ENCODE data around the gene WDR43. TPM values are rescaled to one million over a fixed set of nuclear protein-coding genes. Genes with fewer than 3 reads are reported as not detected.

WDR43 gene
- total RNA-seq = 47.9 TPM

GRCh38 chr2:28894470-28895188 is at the start of gene WDR43:
Gene WDR43 (plus strand): TSS chr2:28894667. CDS start chr2:28894699, 32 bp downstream.
- ATAC-seq (peak; percentile 100), DNase-seq (ENCODE audit: low spot score) (peak; percentile 97)
- intact Hi-C loops (cut with DNase I) = no loop called here

DNA sequence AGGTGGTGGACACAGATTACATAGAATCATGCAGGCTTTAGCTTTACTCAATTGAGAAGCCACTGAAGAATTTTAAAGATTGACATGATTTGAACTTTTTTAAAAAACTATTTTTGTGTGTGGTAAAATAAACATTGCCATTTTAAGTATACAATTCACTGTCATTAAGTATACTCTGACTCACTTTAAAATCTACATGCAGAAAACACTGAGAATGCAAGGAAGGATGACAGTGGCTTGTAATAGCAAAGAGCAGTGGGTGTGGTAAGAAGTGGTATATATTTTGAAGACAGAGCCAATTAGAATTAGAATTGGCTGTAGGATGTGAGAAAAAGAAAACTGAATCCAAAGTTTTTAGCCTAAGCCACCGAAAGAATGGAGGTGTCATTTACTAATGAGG is 39.3 kb upstream of the WDR43 start:
- intact Hi-C loops (cut with DNase I) = no loop called here
- DNase-seq (ENCODE audit: low spot score) (no peak), ATAC-seq (no peak)

- DNase-seq (ENCODE audit: low spot score) = no peak
- intact Hi-C loops (cut with DNase I) = no loop called here
- ATAC-seq = no peak
Observed at GRCh38 chr2:28855977-28856376, 38.5 kb upstream of the WDR43 start.

DNA sequence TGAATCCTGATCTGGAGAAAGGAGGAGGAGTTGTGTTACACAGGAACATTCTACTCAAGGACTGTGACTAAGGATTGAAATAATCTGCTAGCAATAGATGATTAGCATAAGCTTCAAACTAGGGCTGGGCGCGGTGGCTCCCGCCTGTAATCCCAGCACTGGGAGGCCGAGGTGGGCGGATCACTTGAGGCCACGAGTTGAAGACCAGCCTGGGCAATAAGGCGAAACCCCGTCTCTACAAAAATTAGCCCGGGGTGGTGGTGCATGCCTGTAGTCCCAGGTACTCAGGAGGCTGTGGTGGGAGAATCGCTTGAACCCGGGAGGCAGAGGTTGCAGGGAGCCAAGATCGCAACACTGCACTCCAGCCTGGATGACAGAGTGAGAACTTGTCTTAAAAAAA is 25.9 kb upstream of the WDR43 start:
- ATAC-seq (no peak), DNase-seq (ENCODE audit: low spot score) (no peak)
- intact Hi-C loops (cut with DNase I) = no loop called here

GRCh38 chr2:28869494-28870145 is 24.8 kb upstream of the WDR43 start:
- DNase-seq (ENCODE audit: low spot score) (no peak), ATAC-seq (peak; percentile 48)
- intact Hi-C loops (cut with DNase I) = no loop called here

- intact Hi-C loops (cut with DNase I) = no loop called here
- ATAC-seq = peak; percentile 100
Observed at GRCh38 chr2:28870146-28870891, 24.1 kb upstream of the WDR43 start, which contains the start of gene TRMT61B. Gene TRMT61B (minus strand): TSS chr2:28870309. CDS start chr2:28870277, 32 bp downstream.

GRCh38 chr2:28871620-28872019 is 22.8 kb upstream of the WDR43 start:
- ATAC-seq = no peak
- no peak for DNase-seq (ENCODE audit: low spot score)
- intact Hi-C loops (cut with DNase I) = no loop called here

More at GRCh38 chr2:28870146-28870891, 24.1 kb upstream of the WDR43 start, which contains the start of gene TRMT61B:
- DNase-seq (ENCODE audit: low spot score) = peak; percentile 97

DNA sequence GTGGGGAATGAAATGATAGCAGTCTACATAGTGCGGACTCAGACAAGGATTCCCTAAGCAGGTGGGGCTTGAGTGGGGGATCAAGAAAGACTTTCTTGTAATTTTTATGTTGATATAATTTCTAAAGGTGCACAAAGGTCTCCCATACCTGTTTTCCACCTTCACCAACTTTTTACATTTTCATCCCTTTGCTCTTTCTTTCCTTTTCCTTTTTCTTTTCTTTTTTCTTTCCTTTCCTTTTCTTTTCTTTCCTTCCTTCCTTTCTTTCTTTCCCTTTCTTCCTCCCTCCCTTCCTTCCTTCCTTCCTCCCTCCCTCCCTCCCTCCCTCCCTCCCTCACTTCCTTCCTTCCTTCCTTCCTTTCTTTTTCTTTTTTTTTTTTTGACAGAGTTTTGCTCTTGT is 14.3 kb upstream of the WDR43 start:
- no peak for ATAC-seq
- DNase-seq (ENCODE audit: low spot score) = no peak
- intact Hi-C loops (cut with DNase I) = no loop called here

- DNase-seq (ENCODE audit: low spot score) (peak; percentile 61), ATAC-seq (no peak)
- intact Hi-C loops (cut with DNase I) = no loop called here
Observed at GRCh38 chr2:28893488-28893887, 979 bp upstream of the WDR43 start.

DNA sequence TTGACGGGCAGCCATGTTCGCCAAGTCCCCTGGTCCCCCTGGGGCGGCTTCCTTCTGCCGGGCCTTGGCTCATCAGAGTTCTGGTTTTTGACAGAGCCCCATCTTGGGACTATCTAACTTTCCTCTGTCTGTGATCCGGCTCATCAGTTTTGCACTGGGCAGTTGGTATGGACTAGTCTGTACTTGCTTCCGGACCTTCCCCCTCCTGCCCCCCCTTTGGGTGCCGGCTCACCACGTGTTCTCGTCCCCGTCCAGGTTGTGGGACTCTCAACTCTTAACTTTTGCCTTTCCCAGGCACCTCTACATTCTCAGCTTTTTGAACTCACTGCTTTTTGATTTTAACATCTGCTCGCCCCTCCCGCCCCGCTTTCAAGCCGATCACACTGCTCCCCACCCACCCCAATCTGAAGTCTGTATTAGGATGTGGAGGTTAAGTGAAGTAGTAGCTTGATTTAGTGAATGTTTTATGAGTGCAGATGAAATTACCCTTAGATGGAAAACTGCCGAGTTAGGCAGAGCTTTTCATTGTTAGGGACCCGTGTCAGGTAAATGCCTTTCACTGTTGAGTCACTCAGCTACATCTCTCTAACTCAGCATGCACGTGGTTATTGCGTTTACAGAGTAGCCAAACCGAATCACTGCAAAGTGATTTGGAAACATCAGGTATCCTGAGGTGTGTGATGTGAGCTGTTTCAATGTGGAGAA is 874 bp downstream of the WDR43 start:
- DNase-seq (ENCODE audit: low spot score) = peak; percentile 61
- no peak for ATAC-seq
- intact Hi-C loops (cut with DNase I) = no loop called here

DNA sequence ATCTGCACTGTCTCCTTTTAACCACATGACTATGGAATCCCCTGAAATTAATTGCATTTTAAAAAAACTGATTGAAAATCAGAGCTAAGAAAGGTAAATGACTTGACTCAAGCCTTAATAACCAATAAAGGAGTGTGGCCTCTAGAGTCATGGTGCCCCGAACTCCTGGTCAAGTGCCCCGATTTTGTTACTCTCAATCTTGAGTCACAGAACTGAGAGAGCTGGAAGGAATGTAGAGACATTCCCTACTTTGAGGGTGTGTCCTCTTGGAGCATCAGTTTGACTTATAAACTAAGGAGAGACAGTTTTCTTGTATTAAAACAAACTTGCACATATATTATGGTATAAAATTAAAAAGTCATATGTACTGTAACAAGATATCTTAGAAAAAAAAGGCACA is 2.4 kb downstream of the WDR43 start:
- no peak for DNase-seq (ENCODE audit: low spot score)
- intact Hi-C loops (cut with DNase I) = no loop called here
- no peak for ATAC-seq

DNA sequence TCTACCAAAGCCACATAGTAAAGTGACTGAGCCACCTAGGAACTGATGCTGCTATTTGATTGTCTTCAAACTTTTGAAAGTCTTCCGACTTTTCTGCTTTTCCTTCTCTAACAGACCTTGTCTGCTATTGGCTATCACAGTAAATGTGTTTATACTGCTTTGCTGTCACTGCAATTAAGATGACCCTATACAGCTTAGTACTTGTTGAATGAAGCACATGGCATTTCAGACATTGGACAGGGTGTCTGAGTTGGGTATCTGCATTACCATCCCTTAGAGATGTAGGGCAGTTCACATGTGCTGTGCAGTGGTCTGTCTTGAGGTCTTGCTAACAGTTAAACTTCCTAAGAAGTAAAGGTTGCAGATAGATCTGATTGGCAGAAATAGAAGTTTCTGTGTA is 3.6 kb downstream of the WDR43 start:
- intact Hi-C loops (cut with DNase I) = no loop called here
- DNase-seq (ENCODE audit: low spot score) = no peak
- no peak for ATAC-seq

GRCh38 chr2:28901202-28901601 is 6.7 kb downstream of the WDR43 start:
- intact Hi-C loops (cut with DNase I) = no loop called here
- DNase-seq (ENCODE audit: low spot score) (no peak), ATAC-seq (no peak)

GRCh38 chr2:28901841-28902240 is 7.4 kb downstream of the WDR43 start:
- intact Hi-C loops (cut with DNase I) = no loop called here
- DNase-seq (ENCODE audit: low spot score) = no peak

DNA sequence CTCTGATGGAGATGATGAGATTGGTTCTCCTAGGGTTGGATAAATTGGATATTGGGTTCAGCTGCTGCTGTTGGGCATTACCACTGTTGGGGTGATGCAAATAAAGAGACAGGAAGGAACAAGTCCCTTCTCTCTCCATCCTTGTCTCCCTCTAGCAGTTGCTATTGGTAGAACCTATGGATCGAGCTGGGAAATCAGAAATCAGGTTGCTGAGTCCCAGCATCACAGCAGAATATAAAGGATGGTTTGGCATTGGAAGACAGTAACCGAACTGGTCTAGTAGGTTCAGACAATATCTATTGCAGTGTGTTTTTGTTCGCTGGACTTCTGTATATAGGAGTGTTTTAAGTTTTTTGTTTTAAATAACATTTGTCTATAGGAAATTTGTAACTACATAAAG is 8.1 kb downstream of the WDR43 start:
- DNase-seq (ENCODE audit: low spot score) (no peak), ATAC-seq (no peak)
- intact Hi-C loops (cut with DNase I) = no loop called here

More at GRCh38 chr2:28901841-28902240, 7.4 kb downstream of the WDR43 start:
- ATAC-seq = no peak

GRCh38 chr2:28904295-28904694 is 9.8 kb downstream of the WDR43 start:
- DNase-seq (ENCODE audit: low spot score) = no peak
- ATAC-seq = no peak
- intact Hi-C loops (cut with DNase I) = no loop called here

DNA sequence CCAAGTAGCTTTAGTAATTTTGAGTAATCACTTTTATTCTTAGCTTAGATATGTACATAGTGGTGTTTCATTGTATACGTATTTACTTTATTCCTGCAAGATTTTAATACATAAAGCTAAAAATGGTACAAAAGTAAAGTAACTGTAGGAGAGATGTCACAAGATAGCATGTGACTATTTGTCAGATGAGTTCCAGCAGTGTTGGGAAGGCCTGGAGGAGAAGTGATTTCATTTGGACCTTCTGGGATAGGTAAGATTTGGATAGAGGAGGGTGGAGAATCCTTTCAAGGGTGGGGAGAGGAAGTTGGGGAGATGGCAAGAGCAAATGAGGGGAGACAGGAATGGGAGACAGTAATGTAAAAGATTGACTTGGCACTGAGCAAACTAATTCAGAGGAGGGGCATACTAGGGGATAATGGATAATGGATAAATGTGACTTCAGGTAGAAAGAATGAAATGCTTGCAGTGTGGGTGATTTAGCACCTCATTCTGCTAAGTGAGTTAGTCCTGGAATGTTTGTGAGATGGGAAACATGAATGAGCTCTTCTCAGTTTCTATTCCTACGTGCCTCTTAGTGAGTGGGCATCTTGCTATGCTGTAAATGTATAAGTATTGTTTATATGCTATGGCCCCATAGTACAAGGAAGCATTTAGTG is 10.5 kb downstream of the WDR43 start:
- intact Hi-C loops (cut with DNase I) = no loop called here
- no peak for ATAC-seq
- DNase-seq (ENCODE audit: low spot score) = no peak

DNA sequence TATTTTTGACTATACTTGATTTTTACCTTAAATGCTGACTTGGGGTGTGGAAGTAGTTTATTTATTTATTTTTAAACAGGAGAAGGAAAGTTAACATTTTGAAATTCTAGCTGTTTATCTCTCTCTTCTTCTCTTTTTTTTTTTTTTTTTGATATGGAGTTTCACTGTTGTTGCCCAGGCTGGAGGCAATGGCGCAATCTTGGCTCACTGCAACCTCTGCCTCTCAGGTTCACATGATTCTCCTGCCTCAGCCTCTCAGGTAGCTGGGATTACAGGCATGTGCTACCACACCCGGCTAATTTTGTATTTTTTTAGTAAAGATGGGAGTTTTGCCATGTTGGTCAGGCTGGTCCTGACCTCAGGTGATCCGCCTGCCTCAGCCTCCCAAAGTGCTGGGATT is 11.1 kb downstream of the WDR43 start:
- ATAC-seq (no peak), DNase-seq (ENCODE audit: low spot score) (no peak)
- intact Hi-C loops (cut with DNase I) = no loop called here

DNA sequence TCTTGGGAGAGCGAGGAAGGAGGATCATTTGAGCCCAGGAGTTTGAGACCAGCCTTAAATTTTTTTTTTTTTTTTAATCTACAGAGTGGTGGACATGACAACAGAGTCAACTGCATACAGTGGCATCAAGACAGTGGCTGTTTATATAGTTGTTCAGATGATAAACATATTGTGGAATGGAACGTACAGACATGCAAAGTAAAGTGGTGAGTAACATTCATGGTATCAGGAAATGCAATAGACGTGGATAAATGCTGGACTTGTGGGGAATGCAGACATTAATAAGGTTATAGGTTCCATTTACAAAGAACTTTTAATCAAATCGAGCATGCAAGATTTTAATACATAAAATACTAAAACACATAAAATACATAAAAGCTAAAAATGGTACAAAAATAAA is 11.9 kb downstream of the WDR43 start:
- DNase-seq (ENCODE audit: low spot score) (no peak), ATAC-seq (no peak)
- intact Hi-C loops (cut with DNase I) = no loop called here
